Measurements from ENCODE around the gene KLHL6. TPM values are rescaled to one million over a fixed set of nuclear protein-coding genes. Genes with fewer than 3 reads are reported as not detected.
"Not testable (repeated sequence)": the region's sequence is repeated elsewhere in the genome, so short reads cannot be mapped to it uniquely, and the experiment has no call there.

KLHL6 gene
- total RNA-seq, 1 donor from 2014 or later = 4.3 TPM

- DNase-seq (ENCODE audit: low spot score) = no peak
These were observed 22.7 kb downstream of the KLHL6 start for GRCh38 chr3:183532620-183533411.

- DNase-seq (ENCODE audit: low spot score) = no peak
These were observed 25.8 kb downstream of the KLHL6 start for GRCh38 chr3:183529717-183530116.

- DNase-seq (ENCODE audit: low spot score) = no peak
These were observed 26.3 kb downstream of the KLHL6 start for GRCh38 chr3:183529185-183529584.

GRCh38 chr3:183528758-183529157 lies 26.7 kb downstream of the KLHL6 start:
- not testable (repeated sequence) for DNase-seq (ENCODE audit: low spot score)

GRCh38 chr3:183527428-183528379 lies 27.8 kb downstream of the KLHL6 start:
- no peak for DNase-seq (ENCODE audit: low spot score)

- no peak for DNase-seq (ENCODE audit: low spot score)
These were observed 28.6 kb downstream of the KLHL6 start for GRCh38 chr3:183526838-183527427.

- DNase-seq (ENCODE audit: low spot score) = no peak
These were observed 31.0 kb downstream of the KLHL6 start for GRCh38 chr3:183524476-183524875.

- DNase-seq (ENCODE audit: low spot score) = not testable (repeated sequence)
These were observed 34.6 kb downstream of the KLHL6 start for GRCh38 chr3:183520741-183521556.

- not testable (repeated sequence) for DNase-seq (ENCODE audit: low spot score)
These were observed 35.2 kb downstream of the KLHL6 start for GRCh38 chr3:183520295-183520694.

GRCh38 chr3:183519891-183520290 lies 35.6 kb downstream of the KLHL6 start:
- no peak for DNase-seq (ENCODE audit: low spot score)

- no peak for DNase-seq (ENCODE audit: low spot score)
These were observed 36.8 kb downstream of the KLHL6 start for GRCh38 chr3:183518491-183519251.

- DNase-seq (ENCODE audit: low spot score) = no peak
These were observed 37.9 kb downstream of the KLHL6 start for GRCh38 chr3:183517607-183518006.

- DNase-seq (ENCODE audit: low spot score) = no peak
These were observed 39.3 kb downstream of the KLHL6 start for GRCh38 chr3:183515968-183516851.

GRCh38 chr3:183514021-183514420 lies 41.5 kb downstream of the KLHL6 start:
- no peak for DNase-seq (ENCODE audit: low spot score)

GRCh38 chr3:183513046-183513706 lies 42.3 kb downstream of the KLHL6 start:
- no peak for DNase-seq (ENCODE audit: low spot score)

GRCh38 chr3:183511286-183512131 lies 44.0 kb downstream of the KLHL6 start:
- DNase-seq (ENCODE audit: low spot score) = not testable (repeated sequence)

- DNase-seq (ENCODE audit: low spot score) = no peak
These were observed 46.7 kb downstream of the KLHL6 start for GRCh38 chr3:183508821-183509220.

- DNase-seq (ENCODE audit: low spot score) = no peak
These were observed 48.0 kb downstream of the KLHL6 start for GRCh38 chr3:183507551-183507950.

Measured in umbilical cord (tissue), 2 donors.